Endothelial cell of umbilical vein (primary cell): ENCODE measurements around the gene RNF111. TPM values are rescaled to one million over a fixed set of nuclear protein-coding genes. Genes with fewer than 3 reads are reported as not detected.

Experiments
- BruUV-seq: library from RNA; stranded (reverse); fragments of 400-500 nt; replicated peaks from 2 replicates; lab custom pipeline; 2021; lab: Mats Ljungman, UMichigan
- CTCF ChIA-PET: fragments of 300-600, 350-600 bp; sonication (Branson Sonifier 250); formaldehyde crosslinking; loops from one replicate; lab custom pipeline; 2021; ENCODE audit warnings: antibody characterized with exemption, inconsistent platforms; lab: Charles Lee
- POLR2A ChIA-PET: fragments of 300-600, 350-600 bp; sonication (Branson Sonifier 250); formaldehyde crosslinking; loops from one replicate; lab custom pipeline; 2021; ENCODE audit warnings: antibody characterized with exemption, inconsistent platforms; lab: Charles Lee
- DNase-seq: peaks from one replicate; pipeline ENCODE4 v3.0.0-alpha.2; 2011; ENCODE audit warnings: low read depth, low spot score
- FAIRE-seq: peaks from 2 replicates; lab custom pipeline; 2011; peaks lifted over from hg19 to GRCh38; lab: Jason Lieb, UNC
- H2AFZ ChIP-seq: 2 replicates; pipeline ENCODE4 v1.6.0; 2012; ENCODE audit warnings: low read depth, low read length, control low read depth, inconsistent platforms
- H3K27ac ChIP-seq: 2 replicates; pipeline ENCODE4 v1.5.1; 2011; ENCODE audit warnings: low read depth, mild to moderate bottlenecking, control low read depth, low read length, moderate library complexity; ENCODE audit not compliant: insufficient read depth
- H3K27me3 ChIP-seq, 2 experiments: 2 replicates each; pipeline versions ENCODE4 v1.6.0 to v1.6.1; 2011; ENCODE audit warnings: low read length in 2 of 2, mixed read lengths in 1 of 2; ENCODE audit not compliant: control insufficient read depth in 2 of 2, insufficient read depth in 2 of 2
- H3K36me3 ChIP-seq, 2 experiments: 2 replicates in 1 of 2; 3 replicates in 1 of 2; pipeline ENCODE4 v1.5.1; 2011; ENCODE audit warnings: low read length in 2 of 2, mild to moderate bottlenecking in 1 of 2, moderate library complexity in 1 of 2; ENCODE audit not compliant: control insufficient read depth in 2 of 2, insufficient read depth in 2 of 2; ENCODE audit errors: extremely low read depth in 1 of 2
- H3K4me1 ChIP-seq: 3 replicates; pipeline ENCODE4 v1.5.1; 2011; ENCODE audit warnings: mild to moderate bottlenecking, low read length; ENCODE audit not compliant: control insufficient read depth, insufficient read depth; ENCODE audit errors: extremely low read depth
- H3K4me2 ChIP-seq: 2 replicates; pipeline ENCODE4 v1.6.1; 2011; ENCODE audit warnings: low read length, control low read depth, mixed read lengths; ENCODE audit not compliant: insufficient read depth
- H3K4me3 ChIP-seq, 3 experiments: fragments of 200-600 bp in 1 of 3; sonication (generic), shearing (Covaris generic) in 1 of 3; replicated peaks in 1 of 3; 2 replicates each; pipeline ENCODE4 v1.5.1; 2011 to 2016; ENCODE audit warnings: control low read depth in 3 of 3, low read length in 3 of 3, mild to moderate bottlenecking in 2 of 3, inconsistent platforms in 1 of 3, low read depth in 1 of 3, moderate library complexity in 1 of 3; ENCODE audit not compliant: insufficient read depth in 1 of 3
- H3K79me2 ChIP-seq: 2 replicates; pipeline ENCODE4 v1.6.0; 2012; ENCODE audit warnings: low read length, inconsistent platforms; ENCODE audit not compliant: control insufficient read depth, insufficient read depth
- H3K9ac ChIP-seq: replicated peaks from 2 replicates; pipeline ENCODE3; 2011; ENCODE audit warnings: low read length, control low read depth; ENCODE audit not compliant: insufficient read depth; ENCODE audit errors: extremely low read depth
- H3K9me1 ChIP-seq: replicated peaks from 3 replicates; pipeline ENCODE4 v1.6.0; 2011; ENCODE audit warnings: mild to moderate bottlenecking, low read length; ENCODE audit not compliant: control insufficient read depth, insufficient read depth; ENCODE audit errors: extremely low read depth
- H3K9me3 ChIP-seq: replicated peaks from 2 replicates; pipeline ENCODE4 v1.5.1; 2012; ENCODE audit warnings: low read length, inconsistent platforms; ENCODE audit not compliant: control insufficient read depth, insufficient read depth
- H4K20me1 ChIP-seq: replicated peaks from 2 replicates; pipeline ENCODE3; 2011; ENCODE audit warnings: mild to moderate bottlenecking, low read length; ENCODE audit not compliant: control insufficient read depth, insufficient read depth; ENCODE audit errors: extremely low read depth
- CTCF ChIP-seq, 2 donors: IDR thresholded peaks; 1 replicate in 1 of 2; 2 replicates in 1 of 2; pipeline ENCODE4 v1.5.1; 2011; ENCODE audit warnings: low read length in 2 of 2, mild to moderate bottlenecking in 2 of 2, moderate library complexity in 2 of 2, control low read depth in 1 of 2, inconsistent platforms in 1 of 2, low read depth in 1 of 2; ENCODE audit not compliant: insufficient read depth in 1 of 2; ENCODE audit errors: extremely low read depth in 1 of 2
- EZH2 ChIP-seq: IDR thresholded peaks from 2 replicates; pipeline ENCODE4 v1.6.1; 2012; ENCODE audit warnings: borderline replicate concordance, low read depth, mild to moderate bottlenecking, moderate library complexity, low read length, inconsistent platforms; ENCODE audit not compliant: severe bottlenecking
- FOS ChIP-seq: IDR thresholded peaks from 2 replicates; pipeline ENCODE4 v1.6.1; 2011; ENCODE audit warnings: mild to moderate bottlenecking, low read length, moderate library complexity, borderline replicate concordance; ENCODE audit not compliant: insufficient read depth
- GATA2 ChIP-seq: IDR thresholded peaks from 2 replicates; pipeline ENCODE4 v1.7.0; 2011; ENCODE audit warnings: low read depth, mild to moderate bottlenecking, moderate library complexity, mixed read lengths, low read length; ENCODE audit not compliant: insufficient read length, insufficient read depth
- JUN ChIP-seq: IDR thresholded peaks from 2 replicates; pipeline ENCODE4 v1.6.1; 2011; ENCODE audit warnings: borderline replicate concordance, low read depth; ENCODE audit not compliant: insufficient read length, insufficient read depth
- MAX ChIP-seq: IDR thresholded peaks from 2 replicates; pipeline ENCODE4 v1.6.1; 2011; ENCODE audit not compliant: insufficient read depth, insufficient read length
- MYC ChIP-seq: IDR thresholded peaks from one replicate; pipeline ENCODE4 v1.6.1; 2011; ENCODE audit warnings: mild to moderate bottlenecking, low read depth, low read length
- POLR2A ChIP-seq: IDR thresholded peaks from 2 replicates; pipeline ENCODE4 v1.6.1; 2012; ENCODE audit warnings: low read depth, mild to moderate bottlenecking, control low read depth, low read length
- POLR2AphosphoS5 ChIP-seq: IDR thresholded peaks from 2 replicates; pipeline ENCODE4 v1.6.1; 2012; ENCODE audit warnings: low read depth, mild to moderate bottlenecking, control low read depth, low read length, moderate library complexity; ENCODE audit not compliant: insufficient read depth
- dilution Hi-C: fragments of 300-500 bp; cut with MboI; formaldehyde crosslinking; loops from one replicate; pipeline ENCODE4 v1.15.0; 2019; ENCODE audit warnings: low sequenced_read_pairs; ENCODE audit not compliant: extremely low pct_ligation_motif_present
- intact Hi-C: fragments of 100-400 bp; cut with micrococcal nuclease; formaldehyde crosslinking; loops from one replicate; pipeline ENCODE4 v1.10.0; 2022
- polyA plus RNA-seq, 4 experiments: library from polyadenylated mRNA; depleted of rRNA in 3 of 4; stranded (reverse) in 3 of 4; unstranded in 1 of 4; fragments of >200 nt; gene quantifications; 2 replicates each; pipeline versions ENCODE4 v1.2.1 to v1.2.3, GENCODE V29; 2011 to 2012; ENCODE audit warnings: missing spikeins in 1 of 4
- total RNA-seq: library from RNA; stranded (reverse); gene quantifications from 2 replicates; pipeline ENCODE4 v1.2.3, GENCODE V29; 2021

RNF111 gene
- total and polyA plus RNA-seq, 2 donors (not counting 3 experiments of a cell fraction or from before 2014, with no cell fraction given): 22.3 to 42.6 TPM

GRCh38 chr15:59138243-59138642 lies 150.8 kb downstream of the RNF111 start:
- H3K9ac ChIP-seq: no peak overlapping the region
- no peak overlapping the region for H3K4me3 ChIP-seq
- H3K4me2 ChIP-seq: no peak overlapping the region
- ChIA-PET CTCF (interaction anchor here (0.7 to 1.5 kb wide), 15 partner anchors 14 to 910 kb away, joined by 3 to 16 read pairs (median 4); partner anchors contain the start of genes MINDY2 and RNF111), POLR2A (no interaction called here)
- peaks cover 9 to 27% of the 10 kb centered on the region in 2 experiments for H3K36me3 ChIP-seq
- no peak for FAIRE-seq
- H3K79me2 ChIP-seq: no peaks in the 10 kb centered on the region
- H3K27me3 ChIP-seq: no peaks in the 10 kb centered on the region
- dilution Hi-C loops (no loop called here), intact Hi-C loops (loop anchor here (1.0 to 5.0 kb wide), 4 partner anchors 158 to 911 kb away; no protein-coding TSS in a partner anchor)
- no peaks in the 10 kb centered on the region for H4K20me1 ChIP-seq
- no peaks in the 10 kb centered on the region for H3K9me1 ChIP-seq
- no peaks in the 10 kb centered on the region for H3K4me1 ChIP-seq
- BruUV-seq: no TSS peak
- DNase-seq: peak; percentile 64
- no peaks in the 10 kb centered on the region for H3K9me3 ChIP-seq
- TF ChIP-seq CTCF (IDR thresholded peaks at IDR 0.05; ENCODE audit: extremely low read depth in 1 of 2, insufficient read depth in 1 of 2, low read depth in 1 of 2, low read length in 2 of 2) (peak; percentile 86 to 91), FOS (no peak)
- no peak overlapping the region for H2AFZ ChIP-seq
- no peak overlapping the region for H3K27ac ChIP-seq

- Histone ChIP-seq H3K4me3 (no peak overlapping the region), H3K4me2 (no peak overlapping the region), H4K20me1 (no peaks in the 10 kb centered on the region), H3K27me3 (no peaks in the 10 kb centered on the region), H3K27ac (no peak overlapping the region), H3K36me3 (peaks cover 0 to 28% of the 10 kb centered on the region in 2 experiments), H3K79me2 (no peaks in the 10 kb centered on the region), H2AFZ (no peak overlapping the region), H3K9ac (no peak overlapping the region), H3K9me3 (no peaks in the 10 kb centered on the region), H3K9me1 (no peaks in the 10 kb centered on the region), H3K4me1 (no peaks in the 10 kb centered on the region)
- dilution Hi-C loops: no loop called here
- TF ChIP-seq GATA2 (no peak), MYC (no peak), POLR2AphosphoS5 (no peak), CTCF (IDR thresholded peaks at IDR 0.05; ENCODE audit: extremely low read depth in 1 of 2, insufficient read depth in 1 of 2, low read depth in 1 of 2, low read length in 2 of 2) (no peak), MAX (no peak), FOS (no peak), JUN (no peak), POLR2A (no peak), EZH2 (no peak)
- no peak for DNase-seq
- ChIA-PET CTCF (no interaction called here), POLR2A (no interaction called here)
- intact Hi-C loops: no loop called here
- FAIRE-seq: no peak
- no TSS peak for BruUV-seq
Measured at GRCh38 chr15:59140422-59141226, 153.2 kb downstream of the RNF111 start.
